Spleen (tissue), 7 donors: ENCODE measurements around the gene PIK3R5.

ENCODE experiments used
- POLR2A ChIP-seq, 3 donors: fragments of 450-650 bp; IDR thresholded peaks; one replicate each; pipeline ENCODE4 v1.5.1; 2017; ENCODE audit warnings: antibody characterized with exemption in 3 of 3, mild to moderate bottlenecking in 1 of 3
- POLR2AphosphoS5 ChIP-seq, 3 donors: sonication (generic); formaldehyde crosslinking; IDR thresholded peaks; one replicate each; pipeline ENCODE4 v1.5.1; 2017; ENCODE audit warnings: antibody characterized with exemption in 3 of 3
- TF ChIP-seq, protein P1 (sequence below), 11 experiments: fragments of 200-600 bp in 7 of 11; fragments of 450-650 bp in 4 of 11; sonication (generic) in 4 of 11; IDR thresholded peaks in 8 of 11; conservative IDR thresholded peaks in 3 of 11; 1 replicate in 7 of 11; 2 replicates in 4 of 11; pipeline versions ENCODE4 v1.4.0 to v1.8.0; 2016 to 2021; ENCODE audit warnings: antibody characterized with exemption in 11 of 11, inconsistent platforms in 4 of 11, mild to moderate bottlenecking in 1 of 11
- donor health status: DM: no; HTN: no; CAD: no; lungs with moderate emphysema.
- donor health status: DM: no; HTN: no; CAD: no.
- donor health status: DM: no; HTN: no; CAD: no.

DNA sequence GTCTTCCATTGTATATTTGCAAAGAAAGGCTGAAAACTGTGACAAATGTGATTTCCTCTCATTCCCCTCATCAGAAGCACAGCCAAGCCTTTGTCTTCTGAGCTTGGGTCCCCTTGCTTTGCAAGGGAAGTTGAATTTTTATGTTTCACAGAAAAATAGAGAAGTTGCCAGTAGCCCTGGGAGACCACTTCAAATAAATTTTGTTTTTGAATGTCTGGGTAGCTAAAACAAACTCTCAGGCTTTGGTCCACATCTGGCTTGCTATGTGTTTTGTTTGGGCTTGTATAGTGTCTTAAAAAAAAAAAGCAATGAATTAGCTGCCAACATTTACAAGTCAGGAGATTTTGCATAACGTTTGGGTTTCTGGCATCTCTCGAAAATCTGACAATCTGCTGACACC, 122.2 kb downstream of the PIK3R5 start:
- TF ChIP-seq POLR2AphosphoS5 (IDR thresholded peaks at IDR 0.05) (no peak), POLR2A (IDR thresholded peaks at IDR 0.05) (no peak)
- TF ChIP-seq, protein P1, sequence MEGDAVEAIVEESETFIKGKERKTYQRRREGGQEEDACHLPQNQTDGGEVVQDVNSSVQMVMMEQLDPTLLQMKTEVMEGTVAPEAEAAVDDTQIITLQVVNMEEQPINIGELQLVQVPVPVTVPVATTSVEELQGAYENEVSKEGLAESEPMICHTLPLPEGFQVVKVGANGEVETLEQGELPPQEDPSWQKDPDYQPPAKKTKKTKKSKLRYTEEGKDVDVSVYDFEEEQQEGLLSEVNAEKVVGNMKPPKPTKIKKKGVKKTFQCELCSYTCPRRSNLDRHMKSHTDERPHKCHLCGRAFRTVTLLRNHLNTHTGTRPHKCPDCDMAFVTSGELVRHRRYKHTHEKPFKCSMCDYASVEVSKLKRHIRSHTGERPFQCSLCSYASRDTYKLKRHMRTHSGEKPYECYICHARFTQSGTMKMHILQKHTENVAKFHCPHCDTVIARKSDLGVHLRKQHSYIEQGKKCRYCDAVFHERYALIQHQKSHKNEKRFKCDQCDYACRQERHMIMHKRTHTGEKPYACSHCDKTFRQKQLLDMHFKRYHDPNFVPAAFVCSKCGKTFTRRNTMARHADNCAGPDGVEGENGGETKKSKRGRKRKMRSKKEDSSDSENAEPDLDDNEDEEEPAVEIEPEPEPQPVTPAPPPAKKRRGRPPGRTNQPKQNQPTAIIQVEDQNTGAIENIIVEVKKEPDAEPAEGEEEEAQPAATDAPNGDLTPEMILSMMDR (IDR thresholded peaks at IDR 0.05 in 8 of 11, conservative IDR thresholded peaks at IDR 0.05 in 3 of 11) = no peak
